ENCODE results near the gene MAP3K13. TPM values are rescaled to one million over a fixed set of nuclear protein-coding genes. Genes with fewer than 3 reads are reported as not detected.

MAP3K13 gene
- total and polyA plus RNA-seq, 2 of the 13 experiments (the other 11 are each of a cell fraction or from before 2014, with no cell fraction given), result 24.2 to 26.5 TPM

DNA sequence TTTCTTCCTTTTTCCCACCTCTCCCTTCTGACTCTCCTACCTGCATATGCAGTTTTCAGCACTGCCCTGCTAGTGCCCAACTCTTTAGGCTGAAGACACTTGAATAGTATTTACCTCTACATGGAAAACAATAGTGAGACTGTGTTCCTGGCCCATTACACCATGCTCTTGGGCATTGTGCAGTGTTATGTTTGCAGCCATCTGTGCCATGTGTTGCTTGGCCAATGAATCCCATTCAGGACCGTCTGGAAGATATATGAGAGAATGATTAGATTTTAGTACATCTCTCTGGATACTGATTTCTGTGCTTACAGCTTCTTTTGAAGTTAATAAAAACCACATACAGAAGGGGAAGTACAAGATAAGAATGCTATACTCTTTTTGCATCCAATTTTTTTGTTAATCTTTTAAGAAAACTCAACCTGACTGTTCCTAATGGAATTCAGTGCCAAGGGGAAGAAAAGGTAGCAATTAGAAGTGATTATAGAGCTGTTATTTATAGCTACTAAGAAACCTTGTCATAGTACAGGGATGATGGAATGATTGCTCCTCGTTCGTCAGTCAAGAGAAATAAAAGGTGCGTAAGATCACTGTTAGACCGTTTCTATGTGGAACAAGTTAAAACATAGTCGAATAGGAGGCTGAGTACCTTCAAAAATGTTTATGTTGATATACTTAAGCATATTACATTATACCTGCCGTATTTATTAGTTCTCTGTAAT is 77.0 kb downstream of the MAP3K13 start:
- Histone ChIP-seq H3K27ac (ENCODE audit: extremely low read length, insufficient read depth, low read length) (no peak overlapping the region), H4K20me1 (ENCODE audit: insufficient read depth, low read length) (no peaks in the 10 kb centered on the region), H3K79me2 (ENCODE audit: insufficient read depth, low read length) (no peaks in the 10 kb centered on the region), H3K4me1 (ENCODE audit: insufficient read depth, low read length) (no peaks in the 10 kb centered on the region), H3K27me3 (ENCODE audit: control insufficient read depth in 1 of 2, insufficient read depth in 2 of 2, low read length in 2 of 2) (no peaks in the 10 kb centered on the region), H3K36me3 (replicated peaks in 1 of 2; ENCODE audit: control insufficient read depth in 1 of 2, insufficient read depth in 2 of 2, low read length in 2 of 2) (peaks cover 3 to 23% of the 10 kb centered on the region in 2 experiments; a peak in 3 of 5 replicates), H3K9me3 (ENCODE audit: low read length) (no peaks in the 10 kb centered on the region), H3K9ac (ENCODE audit: insufficient read depth, low read depth, low read length) (no peak overlapping the region), H2AFZ (ENCODE audit: low read length) (no peak overlapping the region), H3K4me3 (replicated peaks in 1 of 3; ENCODE audit: insufficient read depth in 1 of 3, low read depth in 2 of 3, low read length in 3 of 3) (no peak overlapping the region), H3K4me2 (ENCODE audit: low read depth, low read length) (no peak overlapping the region)
- ChIA-PET POLR2A (no interaction called here), CTCF (ENCODE audit: low intra/inter-chr PET ratio, low total read pairs) (no interaction called here)
- no peak for TF ChIP-seq TBX3 (IDR thresholded peaks at IDR 0.05; ENCODE audit: borderline replicate concordance)
- TF ChIP-seq, protein P1, sequence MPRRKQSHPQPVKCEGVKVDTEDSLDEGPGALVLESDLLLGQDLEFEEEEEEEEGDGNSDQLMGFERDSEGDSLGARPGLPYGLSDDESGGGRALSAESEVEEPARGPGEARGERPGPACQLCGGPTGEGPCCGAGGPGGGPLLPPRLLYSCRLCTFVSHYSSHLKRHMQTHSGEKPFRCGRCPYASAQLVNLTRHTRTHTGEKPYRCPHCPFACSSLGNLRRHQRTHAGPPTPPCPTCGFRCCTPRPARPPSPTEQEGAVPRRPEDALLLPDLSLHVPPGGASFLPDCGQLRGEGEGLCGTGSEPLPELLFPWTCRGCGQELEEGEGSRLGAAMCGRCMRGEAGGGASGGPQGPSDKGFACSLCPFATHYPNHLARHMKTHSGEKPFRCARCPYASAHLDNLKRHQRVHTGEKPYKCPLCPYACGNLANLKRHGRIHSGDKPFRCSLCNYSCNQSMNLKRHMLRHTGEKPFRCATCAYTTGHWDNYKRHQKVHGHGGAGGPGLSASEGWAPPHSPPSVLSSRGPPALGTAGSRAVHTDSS (CRISPR knock-in tag; conservative IDR thresholded peaks at IDR 0.05), result no peak
- no peak for TF ChIP-seq ARHGAP35 (CRISPR knock-in tag; IDR thresholded peaks at IDR 0.05; ENCODE audit: borderline replicate concordance)
- no peak for TF ChIP-seq SRSF9 (IDR thresholded peaks at IDR 0.05; ENCODE audit: borderline replicate concordance, insufficient read depth, low read depth, low read length, poor library complexity, severe bottlenecking)
- no peak for TF ChIP-seq RBAK (CRISPR knock-in tag; IDR thresholded peaks at IDR 0.05)
- no peak for TF ChIP-seq SRSF4 (IDR thresholded peaks at IDR 0.05; ENCODE audit: low read depth, low read length, poor library complexity, severe bottlenecking)
- no peak for TF ChIP-seq DR1 (CRISPR knock-in tag; IDR thresholded peaks at IDR 0.05)
- no peak for TF ChIP-seq ZSCAN12 (CRISPR knock-in tag; IDR thresholded peaks at IDR 0.05)
- no peak for TF ChIP-seq JUNB (CRISPR knock-in tag; IDR thresholded peaks at IDR 0.05; ENCODE audit: borderline replicate concordance)
- TF ChIP-seq ADNP (CRISPR knock-in tag; IDR thresholded peaks at IDR 0.05), result no peak
- TF ChIP-seq NFYC (CRISPR knock-in tag; IDR thresholded peaks at IDR 0.05), result no peak
- no peak for TF ChIP-seq ZFP36 (IDR thresholded peaks at IDR 0.05; ENCODE audit: borderline replicate concordance, low read depth, low read length, partially characterized antibody)
- no peak for TF ChIP-seq MLXIP (CRISPR knock-in tag; IDR thresholded peaks at IDR 0.05; ENCODE audit: borderline replicate concordance)
- no peak for DNase-seq (ENCODE audit: low spot score)
- no TSS peak for BruUV-seq (replicated peaks)
- intact Hi-C loops (cut with micrococcal nuclease; ENCODE audit: unreplicated experiment), result no loop called here
- in situ Hi-C loops (cut with HindIII; ENCODE audit: extremely low pct_ligation_motif_present, low pct_unique_long_range_greater_than_20kb), result no loop called here
- FAIRE-seq, result no peak
- WGBS (ENCODE audit: low lambda C conversion rate), result 96% methylated on average over 7 of the region's 7 CpGs
- ATAC-seq, result no peak

All from HepG2 (cell line).